ENCODE data around the gene PPP1R14B. TPM values are rescaled to one million over a fixed set of nuclear protein-coding genes. Genes with fewer than 3 reads are reported as not detected.

PPP1R14B gene
- total and polyA plus RNA-seq, 12 donors = 52.4 to 331 (median 92.5) TPM

DNA sequence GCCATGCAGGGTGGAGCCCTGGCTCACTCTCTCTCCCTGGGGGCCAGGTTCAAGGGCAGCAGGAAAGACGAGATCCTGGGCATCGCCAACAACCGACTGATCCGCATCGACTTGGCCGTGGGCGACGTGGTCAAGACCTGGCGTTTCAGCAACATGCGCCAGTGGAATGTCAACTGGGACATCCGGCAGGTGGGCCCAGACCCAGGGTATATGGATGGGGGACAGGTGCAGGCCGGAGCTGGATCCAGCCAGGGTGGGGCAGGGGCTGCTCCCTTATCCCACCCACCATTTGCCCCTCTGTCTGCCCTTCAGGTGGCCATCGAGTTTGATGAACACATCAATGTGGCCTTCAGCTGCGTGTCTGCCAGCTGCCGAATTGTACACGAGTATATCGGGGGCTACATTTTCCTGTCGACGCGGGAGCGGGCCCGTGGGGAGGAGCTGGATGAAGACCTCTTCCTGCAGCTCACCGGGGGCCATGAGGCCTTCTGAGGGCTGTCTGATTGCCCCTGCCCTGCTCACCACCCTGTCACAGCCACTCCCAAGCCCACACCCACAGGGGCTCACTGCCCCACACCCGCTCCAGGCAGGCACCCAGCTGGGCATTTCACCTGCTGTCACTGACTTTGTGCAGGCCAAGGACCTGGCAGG lies 23.6 kb downstream of the PPP1R14B start:
- Histone ChIP-seq H3K27me3 (no peaks in the 10 kb centered on the region), H3K36me3 (peaks cover 0 to 64% (median 0%) of the 10 kb centered on the region in 9 donors), H3K9me3 (no peaks in the 10 kb centered on the region), H3K4me1 (peaks cover 16 to 40% (median 28%) of the 10 kb centered on the region in 9 donors), H3K27ac (peak overlapping the region in 2 of 10 donors; percentile 7 to 15), H3K4me3 (no peak overlapping the region)
- DNase-seq = no peak
- no peak for ATAC-seq
- 76 to 81% methylated on average over 24 of the region's 24 CpGs for WGBS, 2 donors
- intact Hi-C loops (cut with DNase I) = no loop called here
- TF ChIP-seq, protein P1, sequence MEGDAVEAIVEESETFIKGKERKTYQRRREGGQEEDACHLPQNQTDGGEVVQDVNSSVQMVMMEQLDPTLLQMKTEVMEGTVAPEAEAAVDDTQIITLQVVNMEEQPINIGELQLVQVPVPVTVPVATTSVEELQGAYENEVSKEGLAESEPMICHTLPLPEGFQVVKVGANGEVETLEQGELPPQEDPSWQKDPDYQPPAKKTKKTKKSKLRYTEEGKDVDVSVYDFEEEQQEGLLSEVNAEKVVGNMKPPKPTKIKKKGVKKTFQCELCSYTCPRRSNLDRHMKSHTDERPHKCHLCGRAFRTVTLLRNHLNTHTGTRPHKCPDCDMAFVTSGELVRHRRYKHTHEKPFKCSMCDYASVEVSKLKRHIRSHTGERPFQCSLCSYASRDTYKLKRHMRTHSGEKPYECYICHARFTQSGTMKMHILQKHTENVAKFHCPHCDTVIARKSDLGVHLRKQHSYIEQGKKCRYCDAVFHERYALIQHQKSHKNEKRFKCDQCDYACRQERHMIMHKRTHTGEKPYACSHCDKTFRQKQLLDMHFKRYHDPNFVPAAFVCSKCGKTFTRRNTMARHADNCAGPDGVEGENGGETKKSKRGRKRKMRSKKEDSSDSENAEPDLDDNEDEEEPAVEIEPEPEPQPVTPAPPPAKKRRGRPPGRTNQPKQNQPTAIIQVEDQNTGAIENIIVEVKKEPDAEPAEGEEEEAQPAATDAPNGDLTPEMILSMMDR (IDR thresholded peaks at IDR 0.05) = no peak

DNA sequence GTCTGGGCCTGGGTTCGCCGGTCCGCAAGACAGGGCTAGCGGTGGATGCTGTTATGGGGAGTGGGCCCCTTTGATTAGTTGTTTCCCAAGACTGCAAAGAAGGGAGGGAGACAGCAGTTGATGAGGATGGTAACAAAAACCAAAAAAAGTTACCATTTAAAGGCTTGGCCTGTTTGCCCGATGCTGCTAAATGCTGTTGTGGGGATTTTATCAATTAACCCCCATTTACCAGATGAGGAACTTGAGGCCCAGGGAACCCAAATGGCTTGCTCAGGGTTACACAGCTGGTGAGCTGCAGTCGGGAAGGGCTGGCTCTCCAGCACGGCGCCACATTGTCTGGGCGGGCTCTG lies 24.1 kb downstream of the PPP1R14B start:
- Histone ChIP-seq H3K27ac (no peak overlapping the region), H3K27me3 (no peaks in the 10 kb centered on the region), H3K4me3 (no peak overlapping the region), H3K4me1 (peaks cover 16 to 35% (median 23%) of the 10 kb centered on the region in 9 donors), H3K36me3 (peaks cover 0 to 69% (median 0%) of the 10 kb centered on the region in 9 donors), H3K9me3 (no peaks in the 10 kb centered on the region)
- peak in 1 of 2 donors; percentile 3 for DNase-seq
- intact Hi-C loops (cut with DNase I) = no loop called here
- TF ChIP-seq, protein P1 (IDR thresholded peaks at IDR 0.05) = no peak
- 74 to 79% methylated on average over 9 of the region's 9 CpGs for WGBS, 2 donors
- no peak for ATAC-seq

DNA sequence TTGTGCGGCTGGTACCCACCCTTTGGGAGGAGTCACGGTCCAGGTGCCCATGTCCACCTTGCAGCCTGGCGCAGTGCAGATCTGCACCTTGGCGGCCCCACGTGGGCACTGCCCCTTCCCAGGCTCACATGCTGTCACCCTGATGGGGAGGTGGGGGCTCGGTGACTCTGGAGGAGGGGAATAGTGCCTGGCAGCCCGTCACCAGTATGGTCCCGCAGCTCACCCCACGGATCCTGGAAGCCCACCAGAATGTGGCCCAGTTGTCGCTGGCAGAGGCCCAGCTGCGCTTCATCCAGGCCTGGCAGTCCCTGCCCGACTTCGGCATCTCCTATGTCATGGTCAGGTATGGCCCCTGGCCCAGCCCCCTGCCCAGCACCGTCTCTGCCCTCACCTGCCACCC lies 25.9 kb downstream of the PPP1R14B start:
- H3K4me1 ChIP-seq = peaks cover 6 to 23% (median 12%) of the 10 kb centered on the region in 9 donors
- no peaks in the 10 kb centered on the region for H3K27me3 ChIP-seq
- DNase-seq = no peak
- no peak for ATAC-seq
- TF ChIP-seq, protein P1 (IDR thresholded peaks at IDR 0.05) = no peak
- no peak overlapping the region for H3K4me3 ChIP-seq
- intact Hi-C loops (cut with DNase I) = no loop called here
- H3K9me3 ChIP-seq = no peaks in the 10 kb centered on the region
- H3K27ac ChIP-seq = no peak overlapping the region
- H3K36me3 ChIP-seq = peaks cover 0 to 84% (median 0%) of the 10 kb centered on the region in 9 donors
- 93% methylated on average over 14 of the region's 14 CpGs for WGBS, 2 donors

DNA sequence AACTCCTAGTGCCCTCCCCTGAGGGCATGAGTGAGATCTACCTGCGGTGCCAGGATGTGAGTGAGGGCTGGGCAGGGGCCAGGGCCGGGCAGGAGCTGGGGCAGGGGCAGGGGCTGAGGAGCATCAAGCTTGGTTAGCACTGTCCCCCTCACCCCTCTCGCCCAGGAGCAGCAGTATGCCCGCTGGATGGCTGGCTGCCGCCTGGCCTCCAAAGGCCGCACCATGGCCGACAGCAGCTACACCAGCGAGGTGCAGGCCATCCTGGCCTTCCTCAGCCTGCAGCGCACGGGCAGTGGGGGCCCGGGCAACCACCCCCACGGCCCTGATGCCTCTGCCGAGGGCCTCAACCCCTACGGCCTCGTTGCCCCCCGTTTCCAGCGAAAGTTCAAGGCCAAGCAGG lies 26.5 kb downstream of the PPP1R14B start:
- Histone ChIP-seq H3K27me3 (no peaks in the 10 kb centered on the region), H3K4me1 (peaks cover 3 to 18% (median 6%) of the 10 kb centered on the region in 9 donors), H3K4me3 (no peak overlapping the region), H3K27ac (no peak overlapping the region), H3K36me3 (peaks cover 0 to 89% (median 0%) of the 10 kb centered on the region in 9 donors), H3K9me3 (no peaks in the 10 kb centered on the region)
- ATAC-seq = peak in 2 of 8 donors; percentile 2 to 16
- intact Hi-C loops (cut with DNase I) = no loop called here
- TF ChIP-seq, protein P1 (IDR thresholded peaks at IDR 0.05) = no peak
- 92 to 95% methylated on average over 17 of the region's 17 CpGs for WGBS, 2 donors
- DNase-seq = no peak
